Kidney capillary endothelial cell (primary cell): ENCODE measurements around the gene SPRY2.

ENCODE experiments used
- DNase-seq: peaks from one replicate; pipeline ENCODE4 v3.0.0-alpha.2; 2018; ENCODE audit warnings: low spot score

Gene SPRY2

GRCh38 chr13:80313668-80314256, 27.2 kb downstream of the SPRY2 start:
- no peak for DNase-seq

- no peak for DNase-seq
Measured at GRCh38 chr13:80312967-80313366, 28.0 kb downstream of the SPRY2 start.

- no peak for DNase-seq
Measured at GRCh38 chr13:80312012-80312704, 28.8 kb downstream of the SPRY2 start.

- DNase-seq: no peak
Measured at GRCh38 chr13:80309926-80310325, 31.0 kb downstream of the SPRY2 start.

GRCh38 chr13:80307401-80307987, 33.4 kb downstream of the SPRY2 start:
- DNase-seq: no peak

- peak; percentile 17 for DNase-seq
Measured at GRCh38 chr13:80306337-80306972, 34.5 kb downstream of the SPRY2 start.

GRCh38 chr13:80305737-80306136, 35.2 kb downstream of the SPRY2 start:
- peak; percentile 41 for DNase-seq

- no peak for DNase-seq
Measured at GRCh38 chr13:80303225-80303811, 37.6 kb downstream of the SPRY2 start.

- no peak for DNase-seq
Measured at GRCh38 chr13:80299046-80299445, 41.9 kb downstream of the SPRY2 start.

GRCh38 chr13:80297503-80297902, 43.4 kb downstream of the SPRY2 start:
- no peak for DNase-seq

- DNase-seq: no peak
Measured at GRCh38 chr13:80297094-80297493, 43.8 kb downstream of the SPRY2 start.

- DNase-seq: no peak
Measured at GRCh38 chr13:80296638-80297037, 44.3 kb downstream of the SPRY2 start.

- DNase-seq: no peak
Measured at GRCh38 chr13:80290591-80290990, 50.3 kb downstream of the SPRY2 start.
